GM12873 (cell line): ENCODE results near the gene CFAP58.

ENCODE experiments used
- TF ChIP-seq, protein P1 (sequence below): IDR thresholded peaks from 2 replicates; pipeline ENCODE4 v1.5.1; 2012; ENCODE audit warnings: low read depth, mild to moderate bottlenecking, moderate library complexity, low read length, control low read depth; ENCODE audit not compliant: insufficient read depth; ENCODE audit errors: missing control alignments

Gene CFAP58

DNA sequence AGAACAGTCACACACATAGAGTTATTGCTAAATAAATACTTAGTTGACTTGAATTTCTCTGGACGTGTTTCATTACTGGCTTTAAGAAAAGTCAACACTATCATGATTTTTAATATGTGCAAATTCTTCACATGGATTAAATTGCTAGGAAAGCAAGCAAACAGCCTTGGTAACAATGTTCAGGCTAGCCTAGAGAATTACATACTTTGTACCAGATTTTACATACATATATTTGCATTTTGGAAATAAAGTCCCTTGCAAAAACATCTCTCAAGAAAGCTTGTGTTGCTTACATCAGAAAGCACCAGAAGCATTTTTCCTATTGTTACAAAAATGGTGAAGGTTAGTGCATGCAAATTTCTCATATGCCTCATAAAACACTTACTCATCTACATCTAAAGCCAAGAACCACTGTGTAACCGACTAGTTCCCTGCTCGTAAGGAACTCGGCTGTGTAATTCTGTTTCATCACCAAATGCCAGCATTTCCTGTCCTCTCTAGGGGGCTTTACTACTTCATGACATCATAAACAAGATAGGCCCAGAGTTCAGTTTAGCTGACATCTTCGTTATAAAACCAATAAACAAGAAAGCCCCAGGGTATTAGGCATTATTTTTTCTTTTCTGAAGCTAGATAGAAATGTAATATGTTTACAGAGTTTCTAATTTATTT, 87.8 kb downstream of the CFAP58 start:
- TF ChIP-seq, protein P1, sequence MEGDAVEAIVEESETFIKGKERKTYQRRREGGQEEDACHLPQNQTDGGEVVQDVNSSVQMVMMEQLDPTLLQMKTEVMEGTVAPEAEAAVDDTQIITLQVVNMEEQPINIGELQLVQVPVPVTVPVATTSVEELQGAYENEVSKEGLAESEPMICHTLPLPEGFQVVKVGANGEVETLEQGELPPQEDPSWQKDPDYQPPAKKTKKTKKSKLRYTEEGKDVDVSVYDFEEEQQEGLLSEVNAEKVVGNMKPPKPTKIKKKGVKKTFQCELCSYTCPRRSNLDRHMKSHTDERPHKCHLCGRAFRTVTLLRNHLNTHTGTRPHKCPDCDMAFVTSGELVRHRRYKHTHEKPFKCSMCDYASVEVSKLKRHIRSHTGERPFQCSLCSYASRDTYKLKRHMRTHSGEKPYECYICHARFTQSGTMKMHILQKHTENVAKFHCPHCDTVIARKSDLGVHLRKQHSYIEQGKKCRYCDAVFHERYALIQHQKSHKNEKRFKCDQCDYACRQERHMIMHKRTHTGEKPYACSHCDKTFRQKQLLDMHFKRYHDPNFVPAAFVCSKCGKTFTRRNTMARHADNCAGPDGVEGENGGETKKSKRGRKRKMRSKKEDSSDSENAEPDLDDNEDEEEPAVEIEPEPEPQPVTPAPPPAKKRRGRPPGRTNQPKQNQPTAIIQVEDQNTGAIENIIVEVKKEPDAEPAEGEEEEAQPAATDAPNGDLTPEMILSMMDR, result no peak

DNA sequence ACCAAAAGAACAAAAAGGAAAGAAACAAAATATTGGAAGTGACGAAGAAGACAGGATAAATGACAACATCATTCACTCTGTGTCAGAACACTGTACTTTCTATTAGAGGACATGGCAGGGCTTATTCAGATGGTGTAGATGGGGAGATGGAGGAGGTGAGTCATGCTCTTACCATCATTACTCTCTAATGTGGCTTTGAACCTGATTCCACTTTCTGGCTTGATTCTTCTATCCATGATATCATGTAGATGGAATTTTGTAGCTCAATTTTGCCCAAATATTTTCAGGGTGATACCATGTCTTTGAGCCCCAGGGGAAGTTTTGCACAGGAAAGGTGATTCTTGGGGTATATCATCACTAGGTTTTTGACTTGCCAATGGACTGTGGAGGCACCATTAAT, 91.7 kb downstream of the CFAP58 start:
- TF ChIP-seq, protein P1, result no peak

DNA sequence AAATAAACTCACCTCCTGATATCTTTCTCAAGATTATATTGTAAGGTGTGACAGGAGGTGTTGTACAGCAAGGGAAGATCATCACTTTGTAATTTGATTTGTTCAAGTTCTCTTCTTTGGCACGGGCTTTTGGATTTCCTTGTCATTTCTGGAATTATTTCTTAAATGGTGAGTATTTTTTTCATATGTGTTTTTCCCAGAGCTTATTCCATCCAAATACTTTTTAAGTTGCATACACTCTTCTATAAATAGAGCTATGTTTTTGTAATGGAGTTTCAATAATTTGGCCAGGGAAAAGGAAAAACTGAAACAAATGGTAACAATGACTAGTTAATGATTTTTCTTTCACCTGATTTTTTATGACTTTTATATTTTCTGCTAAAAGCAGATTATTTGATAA, 92.5 kb downstream of the CFAP58 start:
- TF ChIP-seq, protein P1, result no peak

DNA sequence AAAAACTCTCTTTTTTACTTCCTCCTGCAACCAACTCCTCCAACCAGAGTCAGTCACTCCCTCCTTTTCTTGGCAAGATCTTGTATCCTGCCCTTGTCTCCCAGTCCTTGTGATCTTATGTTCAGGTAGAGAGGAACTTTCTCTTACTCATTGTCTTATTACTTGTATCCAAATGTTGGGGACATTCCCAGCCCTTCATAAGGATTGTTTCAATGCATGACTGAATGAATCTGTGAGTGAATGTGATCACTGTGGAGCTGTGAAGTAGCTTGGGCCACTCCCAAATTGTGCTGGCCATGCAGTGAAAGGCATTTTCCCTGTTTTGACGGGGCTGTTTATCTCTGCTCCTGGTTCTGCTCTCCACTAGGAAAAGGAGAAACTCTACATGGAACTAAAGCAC, 93.7 kb downstream of the CFAP58 start:
- TF ChIP-seq, protein P1, result no peak

DNA sequence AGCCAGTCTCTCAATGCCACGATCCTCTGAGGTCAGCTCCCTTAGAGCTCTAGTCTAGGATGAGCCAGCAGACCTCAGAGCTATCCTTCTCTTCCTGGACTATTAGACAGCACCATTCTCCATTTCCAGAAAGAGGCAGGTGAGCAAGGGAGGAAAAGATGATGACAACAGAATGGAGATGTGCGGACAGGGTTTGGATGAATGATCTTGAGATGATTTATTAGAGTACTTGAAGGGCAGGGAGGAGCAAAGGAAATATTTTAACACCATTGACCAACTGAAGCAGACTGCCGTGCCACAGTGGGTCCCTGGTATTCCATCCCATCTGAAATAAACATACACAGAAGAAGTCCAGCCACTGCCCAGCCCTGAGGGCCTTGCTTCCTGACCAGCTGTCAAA, 94.3 kb downstream of the CFAP58 start:
- TF ChIP-seq, protein P1, result no peak

DNA sequence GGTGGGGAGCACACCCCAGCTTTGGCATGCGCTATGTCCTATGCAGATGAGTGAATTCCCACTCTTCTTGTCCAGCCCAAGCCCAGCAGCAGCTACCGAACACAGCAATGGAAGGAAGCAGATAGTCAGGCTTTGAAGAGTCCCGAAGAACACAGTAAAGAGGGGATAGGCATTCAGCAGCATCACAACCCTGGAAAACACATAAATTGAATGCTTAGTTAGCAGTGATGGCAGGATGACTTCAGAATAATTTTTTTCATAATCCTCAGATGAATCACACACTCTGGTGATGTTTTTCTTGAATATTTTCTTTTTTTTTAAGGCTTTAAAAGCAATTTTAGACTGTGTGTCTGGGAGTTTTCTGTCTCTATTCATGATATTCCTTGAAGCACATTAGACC, 95.8 kb downstream of the CFAP58 start:
- TF ChIP-seq, protein P1, result no peak

DNA sequence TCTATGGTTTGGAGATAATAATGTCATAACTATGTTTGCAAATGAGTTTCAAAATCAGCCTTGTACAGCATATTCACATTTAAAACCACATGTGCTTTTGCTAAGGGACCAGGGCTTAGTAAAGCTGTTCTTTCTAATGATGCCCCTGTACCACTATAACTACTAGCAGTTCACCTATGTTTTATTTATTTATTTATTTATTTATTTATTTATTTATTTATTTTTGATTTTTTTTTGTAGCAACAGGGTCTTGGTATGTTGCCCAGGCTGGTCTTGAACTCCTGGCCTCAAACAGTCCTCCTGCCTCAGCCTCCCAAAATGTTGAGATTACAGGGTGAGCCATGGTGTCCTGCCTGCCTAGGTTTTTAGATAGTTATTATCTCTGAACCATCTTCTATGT, 96.9 kb downstream of the CFAP58 start:
- TF ChIP-seq, protein P1, result no peak
